Measurements from ENCODE around the gene ZDHHC14.

- TF ChIP-seq POLR2AphosphoS5 (IDR thresholded peaks at IDR 0.05; ENCODE audit: low read depth) = no peak
- TF ChIP-seq CTCF (conservative IDR thresholded peaks at IDR 0.05; ENCODE audit: low read depth in 2 of 2) = no peak
- no peak for TF ChIP-seq NANOG (IDR thresholded peaks at IDR 0.05; ENCODE audit: borderline replicate concordance)
- TF ChIP-seq EZH2phosphoT487 (IDR thresholded peaks at IDR 0.05; ENCODE audit: unreplicated experiment) = no peak
- TF ChIP-seq EZH2 (IDR thresholded peaks at IDR 0.05; ENCODE audit: low read depth, unreplicated experiment) = no peak
- no peak for TF ChIP-seq CREB1 (CRISPR knock-in tag; IDR thresholded peaks at IDR 0.05; ENCODE audit: low read depth)
- TF ChIP-seq JUNB (IDR thresholded peaks at IDR 0.05; ENCODE audit: unreplicated experiment) = no peak
- no peak for TF ChIP-seq REST (IDR thresholded peaks at IDR 0.05; ENCODE audit: unreplicated experiment)
- no peak for TF ChIP-seq ZNF114 (CRISPR knock-in tag; IDR thresholded peaks at IDR 0.05)
- TF ChIP-seq STAT1 (IDR thresholded peaks at IDR 0.05; ENCODE audit: unreplicated experiment) = no peak
- no peak for TF ChIP-seq ETS1 (IDR thresholded peaks at IDR 0.05)
These were observed 117.8 kb downstream of the ZDHHC14 start for GRCh38 chr6:157498817-157499216.
